ENCODE measurements around the gene BLOC1S5.

DNA sequence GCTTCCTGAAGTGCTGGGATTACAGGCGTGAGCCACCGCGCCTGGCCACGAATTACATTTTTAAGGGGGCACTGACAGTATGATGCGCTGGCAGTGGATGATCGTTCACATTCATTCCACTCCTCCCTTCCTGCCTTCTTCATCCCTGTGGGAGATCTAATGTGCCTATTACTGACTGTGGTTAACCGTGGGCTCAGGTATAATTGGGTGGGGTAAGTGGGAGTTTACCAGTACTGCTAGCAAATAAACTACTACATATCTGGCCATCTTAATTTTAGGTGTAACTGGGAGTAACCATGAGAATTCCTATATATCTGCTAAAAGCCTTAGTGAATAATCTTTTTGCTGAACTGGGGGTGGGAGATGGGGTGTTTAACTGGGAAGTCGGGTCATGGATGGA lies 6.5 kb upstream of the BLOC1S5 start:
- TF ChIP-seq SIN3A (conservative IDR thresholded peaks at IDR 0.05 in 1 of 2, IDR thresholded peaks at IDR 0.05 in 1 of 2; ENCODE audit: low read depth in 1 of 2, low read length in 2 of 2) (no peak), EZH2 (IDR thresholded peaks at IDR 0.05; ENCODE audit: low read depth, low read length, severe bottlenecking) (no peak), CEBPB (IDR thresholded peaks at IDR 0.05; ENCODE audit: low read depth, low read length) (no peak), BCL11A (IDR thresholded peaks at IDR 0.05; ENCODE audit: low read depth in 2 of 2, low read length in 2 of 2) (no peak)
- TF ChIP-seq, protein P1, sequence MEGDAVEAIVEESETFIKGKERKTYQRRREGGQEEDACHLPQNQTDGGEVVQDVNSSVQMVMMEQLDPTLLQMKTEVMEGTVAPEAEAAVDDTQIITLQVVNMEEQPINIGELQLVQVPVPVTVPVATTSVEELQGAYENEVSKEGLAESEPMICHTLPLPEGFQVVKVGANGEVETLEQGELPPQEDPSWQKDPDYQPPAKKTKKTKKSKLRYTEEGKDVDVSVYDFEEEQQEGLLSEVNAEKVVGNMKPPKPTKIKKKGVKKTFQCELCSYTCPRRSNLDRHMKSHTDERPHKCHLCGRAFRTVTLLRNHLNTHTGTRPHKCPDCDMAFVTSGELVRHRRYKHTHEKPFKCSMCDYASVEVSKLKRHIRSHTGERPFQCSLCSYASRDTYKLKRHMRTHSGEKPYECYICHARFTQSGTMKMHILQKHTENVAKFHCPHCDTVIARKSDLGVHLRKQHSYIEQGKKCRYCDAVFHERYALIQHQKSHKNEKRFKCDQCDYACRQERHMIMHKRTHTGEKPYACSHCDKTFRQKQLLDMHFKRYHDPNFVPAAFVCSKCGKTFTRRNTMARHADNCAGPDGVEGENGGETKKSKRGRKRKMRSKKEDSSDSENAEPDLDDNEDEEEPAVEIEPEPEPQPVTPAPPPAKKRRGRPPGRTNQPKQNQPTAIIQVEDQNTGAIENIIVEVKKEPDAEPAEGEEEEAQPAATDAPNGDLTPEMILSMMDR (IDR thresholded peaks at IDR 0.05; ENCODE audit: control extremely low read depth in 1 of 3, insufficient read depth in 1 of 3, low read depth in 1 of 3, low read length in 3 of 3), result no peak
